Esophagus squamous epithelium (tissue), 4 donors: ENCODE measurements around the gene TRIP13.
"Not testable (repeated sequence)": the region's sequence is repeated elsewhere in the genome, so short reads cannot be mapped to it uniquely, and the experiment has no call there.

Source experiments
- CTCF ChIP-seq, 6 experiments: fragments of 450-650 bp in 4 of 6; fragments of 200-600 bp in 2 of 6; sonication (generic) in 2 of 6; IDR thresholded peaks; one replicate each; pipeline ENCODE4 v1.5.1; 2016 to 2019; ENCODE audit warnings: antibody characterized with exemption in 6 of 6, mild to moderate bottlenecking in 4 of 6, moderate library complexity in 4 of 6
- POLR2A ChIP-seq, 4 donors: fragments of 450-650 bp; IDR thresholded peaks; one replicate each; pipeline ENCODE4 v1.6.1; 2017; ENCODE audit warnings: antibody characterized with exemption in 4 of 4, mild to moderate bottlenecking in 4 of 4, moderate library complexity in 3 of 4

GRCh38 chr5:845031-845675, 47.5 kb upstream of the TRIP13 start:
- TF ChIP-seq CTCF, POLR2A (IDR thresholded peaks at IDR 0.05): not testable (repeated sequence)
